ENCODE results near the gene PCDH19.
A peak's percentile ranks its signal among the peaks of the same experiment; 100 is the strongest.

The PCDH19 gene

GRCh38 chrX:100395781-100396180 lies 14.3 kb downstream of the PCDH19 start:
- no peak for DNase-seq

- no peak for DNase-seq
Measured at GRCh38 chrX:100381619-100382018, 28.5 kb downstream of the PCDH19 start.

- no peak for DNase-seq
Measured at GRCh38 chrX:100379388-100379986, 30.6 kb downstream of the PCDH19 start.

GRCh38 chrX:100377826-100378225 lies 32.2 kb downstream of the PCDH19 start:
- DNase-seq = no peak

GRCh38 chrX:100376576-100376975 lies 33.5 kb downstream of the PCDH19 start:
- DNase-seq = no peak

- no peak for DNase-seq
Measured at GRCh38 chrX:100373673-100374072, 36.4 kb downstream of the PCDH19 start.

GRCh38 chrX:100368167-100368566 lies 41.9 kb downstream of the PCDH19 start:
- no peak for DNase-seq

GRCh38 chrX:100363896-100364295 lies 46.2 kb downstream of the PCDH19 start:
- DNase-seq = no peak

- peak; percentile 63 for DNase-seq
Measured at GRCh38 chrX:100358766-100359165, 51.3 kb downstream of the PCDH19 start.

GRCh38 chrX:100356351-100356896 lies 53.6 kb downstream of the PCDH19 start:
- DNase-seq = no peak

GRCh38 chrX:100355680-100356079 lies 54.4 kb downstream of the PCDH19 start:
- no peak for DNase-seq

GRCh38 chrX:100353326-100353725 lies 56.7 kb downstream of the PCDH19 start:
- DNase-seq = no peak

- no peak for DNase-seq
Measured at GRCh38 chrX:100350704-100351489, 59.2 kb downstream of the PCDH19 start.

- DNase-seq = no peak
Measured at GRCh38 chrX:100349391-100349790, 60.7 kb downstream of the PCDH19 start.

- no peak for DNase-seq
Measured at GRCh38 chrX:100341142-100341510, 68.9 kb downstream of the PCDH19 start.

- DNase-seq = no peak
Measured at GRCh38 chrX:100340491-100341141, 69.5 kb downstream of the PCDH19 start.

GRCh38 chrX:100328351-100328750 lies 81.7 kb downstream of the PCDH19 start:
- no peak for DNase-seq

GRCh38 chrX:100319716-100320115 lies 90.4 kb downstream of the PCDH19 start:
- no peak for DNase-seq

- peak; percentile 78 for DNase-seq
Measured at GRCh38 chrX:100316987-100317386, 93.1 kb downstream of the PCDH19 start.

- DNase-seq = no peak
Measured at GRCh38 chrX:100315566-100315965, 94.5 kb downstream of the PCDH19 start.

- DNase-seq = no peak
Measured at GRCh38 chrX:100299559-100299958, 110.5 kb downstream of the PCDH19 start.

GRCh38 chrX:100297728-100298127 lies 112.3 kb downstream of the PCDH19 start:
- no peak for DNase-seq

GRCh38 chrX:100296183-100296753 lies 113.8 kb downstream of the PCDH19 start:
- no peak for DNase-seq

- DNase-seq = no peak
Measured at GRCh38 chrX:100294965-100295364, 115.1 kb downstream of the PCDH19 start.
